ENCODE results near the gene SCARB1.

Gene SCARB1

GRCh38 chr12:124812979-124813378 lies 50.7 kb downstream of the SCARB1 start:
- no peak for TF ChIP-seq CTCF (IDR thresholded peaks at IDR 0.05; ENCODE audit: low read depth, low read length, missing control alignments)
- no peak for DNase-seq (ENCODE audit: low read depth)

GRCh38 chr12:124812356-124812755 lies 51.3 kb downstream of the SCARB1 start:
- TF ChIP-seq CTCF (IDR thresholded peaks at IDR 0.05; ENCODE audit: low read depth, low read length, missing control alignments): no peak
- no peak for DNase-seq (ENCODE audit: low read depth)
- H3K4me3 ChIP-seq (ENCODE audit: low read depth, low read length): no peak overlapping the region

More at GRCh38 chr12:124812979-124813378, 50.7 kb downstream of the SCARB1 start:
- no peak overlapping the region for H3K4me3 ChIP-seq (ENCODE audit: low read depth, low read length)

- DNase-seq (ENCODE audit: low read depth): no peak
- TF ChIP-seq CTCF (IDR thresholded peaks at IDR 0.05; ENCODE audit: low read depth, low read length, missing control alignments): no peak
Observed at GRCh38 chr12:124811633-124812032, 52.0 kb downstream of the SCARB1 start.

GRCh38 chr12:124809878-124810277 lies 53.8 kb downstream of the SCARB1 start:
- TF ChIP-seq CTCF (IDR thresholded peaks at IDR 0.05; ENCODE audit: low read depth, low read length, missing control alignments): no peak
- DNase-seq (ENCODE audit: low read depth): no peak
- no peak overlapping the region for H3K4me3 ChIP-seq (ENCODE audit: low read depth, low read length)

More at GRCh38 chr12:124811633-124812032, 52.0 kb downstream of the SCARB1 start:
- H3K4me3 ChIP-seq (ENCODE audit: low read depth, low read length): no peak overlapping the region

- no peak for TF ChIP-seq CTCF (IDR thresholded peaks at IDR 0.05; ENCODE audit: low read depth, low read length, missing control alignments)
- no peak for DNase-seq (ENCODE audit: low read depth)
- H3K4me3 ChIP-seq (ENCODE audit: low read depth, low read length): no peak overlapping the region
Observed at GRCh38 chr12:124809391-124809790, 54.3 kb downstream of the SCARB1 start.

- no peak for TF ChIP-seq CTCF (IDR thresholded peaks at IDR 0.05; ENCODE audit: low read depth, low read length, missing control alignments)
- H3K4me3 ChIP-seq (ENCODE audit: low read depth, low read length): no peak overlapping the region
- DNase-seq (ENCODE audit: low read depth): no peak
Observed at GRCh38 chr12:124808272-124808671, 55.4 kb downstream of the SCARB1 start.

- no peak for DNase-seq (ENCODE audit: low read depth)
- TF ChIP-seq CTCF (IDR thresholded peaks at IDR 0.05; ENCODE audit: low read depth, low read length, missing control alignments): no peak
- no peak overlapping the region for H3K4me3 ChIP-seq (ENCODE audit: low read depth, low read length)
Observed at GRCh38 chr12:124805876-124806668, 57.6 kb downstream of the SCARB1 start.
